HL-60 (cell line): Measurements from ENCODE around the gene RET.

Experiments
- DNase-seq, 2 experiments: peaks; one replicate each; pipeline ENCODE4 v3.0.0-alpha.2; 2010 to 2020; ENCODE audit warnings: low read depth in 1 of 2, low spot score in 1 of 2
- H3K27ac ChIP-seq: fragments of 250-450 bp; sonication (Bioruptor Pico); replicated peaks from 2 replicates; pipeline ENCODE4 v1.5.1; 2020; ENCODE audit warnings: mild to moderate bottlenecking, moderate library complexity
- H3K27me3 ChIP-seq: fragments of 250-450 bp; sonication (Bioruptor Pico); 2 replicates; pipeline ENCODE4 v1.5.1; 2021; ENCODE audit warnings: mild to moderate bottlenecking, moderate library complexity; ENCODE audit not compliant: insufficient read depth, poor library complexity, severe bottlenecking
- H3K4me3 ChIP-seq: replicated peaks from 2 replicates; pipeline ENCODE4 v1.5.1; 2011; ENCODE audit warnings: mild to moderate bottlenecking, control low read depth, low read length; ENCODE audit not compliant: insufficient read depth
- GABPA ChIP-seq: IDR thresholded peaks from 2 replicates; pipeline ENCODE4 v1.6.1; 2012; ENCODE audit warnings: low read depth
- POLR2AphosphoS5 ChIP-seq: IDR thresholded peaks from 2 replicates; pipeline ENCODE4 v1.6.1; 2012; ENCODE audit warnings: low read depth
- REST ChIP-seq: IDR thresholded peaks from 2 replicates; pipeline ENCODE4 v1.6.1; 2012; ENCODE audit warnings: low read depth; ENCODE audit not compliant: insufficient replicate concordance
- SPI1 ChIP-seq: IDR thresholded peaks from 2 replicates; pipeline ENCODE4 v1.6.1; 2012; ENCODE audit warnings: low read depth, mild to moderate bottlenecking, borderline replicate concordance
- TF ChIP-seq, protein P1 (sequence below): IDR thresholded peaks from one replicate; pipeline ENCODE4 v1.5.1; 2011; ENCODE audit warnings: low read length, control low read depth, inconsistent platforms; ENCODE audit not compliant: insufficient read depth

Gene RET

GRCh38 chr10:43058716-43059335 lies 18.0 kb upstream of the RET start:
- no peak for DNase-seq
- Histone ChIP-seq H3K4me3 (no peak overlapping the region), H3K27ac (no peak overlapping the region), H3K27me3 (no peaks in the 10 kb centered on the region)
- TF ChIP-seq POLR2AphosphoS5 (no peak), REST (no peak), SPI1 (no peak), GABPA (no peak)
- TF ChIP-seq, protein P1, sequence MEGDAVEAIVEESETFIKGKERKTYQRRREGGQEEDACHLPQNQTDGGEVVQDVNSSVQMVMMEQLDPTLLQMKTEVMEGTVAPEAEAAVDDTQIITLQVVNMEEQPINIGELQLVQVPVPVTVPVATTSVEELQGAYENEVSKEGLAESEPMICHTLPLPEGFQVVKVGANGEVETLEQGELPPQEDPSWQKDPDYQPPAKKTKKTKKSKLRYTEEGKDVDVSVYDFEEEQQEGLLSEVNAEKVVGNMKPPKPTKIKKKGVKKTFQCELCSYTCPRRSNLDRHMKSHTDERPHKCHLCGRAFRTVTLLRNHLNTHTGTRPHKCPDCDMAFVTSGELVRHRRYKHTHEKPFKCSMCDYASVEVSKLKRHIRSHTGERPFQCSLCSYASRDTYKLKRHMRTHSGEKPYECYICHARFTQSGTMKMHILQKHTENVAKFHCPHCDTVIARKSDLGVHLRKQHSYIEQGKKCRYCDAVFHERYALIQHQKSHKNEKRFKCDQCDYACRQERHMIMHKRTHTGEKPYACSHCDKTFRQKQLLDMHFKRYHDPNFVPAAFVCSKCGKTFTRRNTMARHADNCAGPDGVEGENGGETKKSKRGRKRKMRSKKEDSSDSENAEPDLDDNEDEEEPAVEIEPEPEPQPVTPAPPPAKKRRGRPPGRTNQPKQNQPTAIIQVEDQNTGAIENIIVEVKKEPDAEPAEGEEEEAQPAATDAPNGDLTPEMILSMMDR = no peak

DNA sequence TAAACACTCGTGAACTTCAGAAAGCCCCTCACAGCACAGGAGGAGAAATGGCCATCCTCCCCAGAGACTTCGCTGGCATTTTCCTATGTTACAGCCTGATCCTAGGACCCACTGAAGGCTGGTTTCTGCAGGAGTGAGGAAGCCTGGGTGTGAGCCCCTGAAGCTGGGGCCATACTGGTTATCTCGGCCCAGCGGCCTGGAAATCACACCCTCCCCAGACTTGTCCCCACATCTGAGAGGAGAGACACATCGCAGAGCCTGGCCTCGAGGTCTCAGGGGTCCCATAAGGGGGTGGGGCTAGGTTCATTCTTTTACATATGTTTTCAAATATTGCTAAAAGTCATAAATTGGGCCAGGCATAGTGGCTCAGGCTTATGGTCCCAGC lies 17.5 kb upstream of the RET start:
- no peak overlapping the region for H3K4me3 ChIP-seq
- TF ChIP-seq POLR2AphosphoS5 = no peak
- no peak for TF ChIP-seq REST
- TF ChIP-seq SPI1 = no peak
- TF ChIP-seq, protein P1 = no peak
- no peak for TF ChIP-seq GABPA
- no peak for DNase-seq
- H3K27ac ChIP-seq = no peak overlapping the region
- H3K27me3 ChIP-seq = no peaks in the 10 kb centered on the region

DNA sequence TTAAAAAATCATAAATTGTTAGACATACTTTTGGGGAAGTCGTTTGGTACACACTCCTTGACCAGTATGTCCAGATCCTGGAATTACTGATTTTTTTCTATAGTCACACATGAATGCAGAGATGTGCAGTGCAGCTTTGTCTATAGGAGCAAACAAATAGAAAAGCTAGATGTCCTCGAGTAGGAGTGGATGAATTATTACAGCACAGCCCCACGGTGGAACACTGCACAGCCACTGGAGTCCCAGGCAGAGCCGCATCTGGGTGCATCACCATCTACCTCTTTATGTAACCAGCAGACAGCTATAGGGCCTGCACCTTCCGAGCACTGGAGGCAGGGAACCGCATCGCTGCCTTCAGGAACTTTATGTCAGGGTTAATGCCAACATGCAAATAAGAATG lies 17.0 kb upstream of the RET start:
- H3K27ac ChIP-seq = no peak overlapping the region
- TF ChIP-seq SPI1 = no peak
- TF ChIP-seq, protein P1 = no peak
- no peak for TF ChIP-seq GABPA
- no peak for TF ChIP-seq REST
- TF ChIP-seq POLR2AphosphoS5 = no peak
- DNase-seq = no peak
- no peak overlapping the region for H3K4me3 ChIP-seq
- no peaks in the 10 kb centered on the region for H3K27me3 ChIP-seq
